LoVo (cell line): ENCODE measurements around the gene CHMP4B.

ENCODE experiments used
- DNase-seq: peaks from one replicate; pipeline ENCODE4 v3.0.0-alpha.2; 2016; ENCODE audit warnings: low spot score

Gene CHMP4B

GRCh38 chr20:33810885-33811775 lies at the start of gene CHMP4B:
Gene CHMP4B (plus strand): TSS chr20:33811348. CDS start chr20:33811469, 121 bp downstream.
- peak; percentile 97 for DNase-seq

GRCh38 chr20:33761698-33762250 lies 49.4 kb upstream of the CHMP4B start:
- no peak for DNase-seq

- no peak for DNase-seq
Measured at GRCh38 chr20:33765099-33765498, 46.0 kb upstream of the CHMP4B start.

- no peak for DNase-seq
Measured at GRCh38 chr20:33765592-33765991, 45.6 kb upstream of the CHMP4B start.

GRCh38 chr20:33766686-33767085 lies 44.5 kb upstream of the CHMP4B start:
- no peak for DNase-seq

- DNase-seq, result no peak
Measured at GRCh38 chr20:33767777-33768138, 43.4 kb upstream of the CHMP4B start.

GRCh38 chr20:33769043-33769442 lies 42.1 kb upstream of the CHMP4B start:
- no peak for DNase-seq

GRCh38 chr20:33770005-33770404 lies 41.1 kb upstream of the CHMP4B start:
- no peak for DNase-seq

GRCh38 chr20:33771938-33772337 lies 39.2 kb upstream of the CHMP4B start:
- no peak for DNase-seq

GRCh38 chr20:33772439-33772838 lies 38.7 kb upstream of the CHMP4B start:
- DNase-seq, result no peak

GRCh38 chr20:33773412-33774089 lies 37.6 kb upstream of the CHMP4B start:
- no peak for DNase-seq

- no peak for DNase-seq
Measured at GRCh38 chr20:33777816-33778215, 33.3 kb upstream of the CHMP4B start.

- no peak for DNase-seq
Measured at GRCh38 chr20:33781133-33781532, 30.0 kb upstream of the CHMP4B start.

GRCh38 chr20:33781945-33782344 lies 29.2 kb upstream of the CHMP4B start:
- no peak for DNase-seq

GRCh38 chr20:33783256-33783655 lies 27.9 kb upstream of the CHMP4B start:
- DNase-seq, result no peak

GRCh38 chr20:33783818-33784217 lies 27.3 kb upstream of the CHMP4B start:
- DNase-seq, result no peak

- no peak for DNase-seq
Measured at GRCh38 chr20:33784225-33784624, 26.9 kb upstream of the CHMP4B start.

GRCh38 chr20:33785503-33785902 lies 25.6 kb upstream of the CHMP4B start:
- no peak for DNase-seq

- no peak for DNase-seq
Measured at GRCh38 chr20:33787253-33787891, 23.8 kb upstream of the CHMP4B start.

GRCh38 chr20:33788351-33789049 lies 22.6 kb upstream of the CHMP4B start:
- peak; percentile 18 for DNase-seq

GRCh38 chr20:33789109-33789857 lies 21.9 kb upstream of the CHMP4B start:
- DNase-seq, result peak; percentile 99
